GM18861 (cell line): Measurements from ENCODE around the gene TM4SF1.

ENCODE experiments used
- ATAC-seq: cut with Tn5 transposase; IDR thresholded peaks from one replicate; pipeline ENCODE4 v1.9.1; 2021; ENCODE audit not compliant: unreplicated experiment

TM4SF1 gene, protein sequence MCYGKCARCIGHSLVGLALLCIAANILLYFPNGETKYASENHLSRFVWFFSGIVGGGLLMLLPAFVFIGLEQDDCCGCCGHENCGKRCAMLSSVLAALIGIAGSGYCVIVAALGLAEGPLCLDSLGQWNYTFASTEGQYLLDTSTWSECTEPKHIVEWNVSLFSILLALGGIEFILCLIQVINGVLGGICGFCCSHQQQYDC

DNA sequence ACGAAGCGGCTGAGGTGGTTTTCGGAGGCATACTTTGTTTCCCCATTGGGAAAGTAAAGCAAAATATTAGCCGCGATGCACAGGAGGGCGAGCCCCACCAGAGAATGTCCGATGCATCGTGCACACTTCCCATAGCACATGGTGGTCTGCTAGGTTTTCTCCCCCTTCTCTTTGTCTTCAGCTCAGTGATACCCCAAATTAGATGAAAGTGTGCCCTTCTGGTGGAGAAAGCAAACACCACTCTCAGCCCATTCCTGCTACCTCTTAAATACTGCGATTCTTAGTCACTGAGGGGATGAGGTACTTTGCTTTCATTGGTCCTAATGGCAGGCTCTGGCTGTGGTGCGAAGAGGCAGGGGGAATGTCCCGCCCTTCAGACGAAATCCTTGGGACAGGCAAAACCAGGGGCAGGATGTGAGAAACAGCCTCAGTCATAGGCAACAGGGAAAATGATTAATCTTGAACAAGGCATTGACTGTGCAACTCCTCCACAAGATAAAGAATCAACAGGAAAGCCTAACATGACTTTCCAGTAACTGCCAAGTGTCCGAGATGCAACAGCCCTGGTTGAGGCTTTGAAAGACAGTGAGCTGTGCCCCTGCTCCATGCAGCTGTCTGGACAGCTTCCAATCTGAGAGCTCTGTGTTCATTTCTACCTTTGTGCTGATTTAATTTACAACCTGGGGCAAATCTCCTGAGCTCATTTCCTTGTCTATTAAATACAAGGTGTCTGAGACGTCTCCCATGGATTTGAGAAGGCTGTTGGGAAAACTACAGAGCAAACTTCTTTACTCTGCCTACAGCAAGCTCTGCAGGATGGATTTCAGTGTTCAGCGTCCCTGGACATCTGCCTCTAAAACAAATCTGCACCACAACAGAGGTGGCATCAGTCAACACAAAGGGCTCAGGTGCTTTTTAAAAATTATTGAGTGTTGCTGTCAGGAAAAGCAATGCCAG, at the start of gene TM4SF1:
TM4SF1 (minus strand) TSS at position 242 of the 957 bp plus-strand sequence; CDS start at position 140, 102 bp downstream.
- no peak for ATAC-seq

DNA sequence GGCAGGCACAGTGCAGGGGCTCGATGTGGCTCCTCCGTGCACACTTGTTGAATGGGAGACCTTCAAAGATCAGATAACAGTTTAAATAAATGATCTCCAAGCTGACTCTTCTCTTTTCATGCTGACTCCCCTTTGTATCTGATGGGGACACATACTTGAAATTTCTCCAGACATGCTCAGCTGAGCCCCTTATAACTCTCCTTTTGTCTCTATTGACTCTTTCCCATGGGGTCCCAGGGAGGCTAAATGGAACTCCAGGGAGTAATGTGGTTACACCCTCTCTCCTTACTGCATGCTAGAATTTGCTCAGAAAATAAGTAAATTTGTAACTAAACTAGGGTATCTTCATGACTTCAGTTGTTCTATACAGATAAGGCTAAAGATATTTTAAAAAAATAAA, 48.9 kb upstream of the TM4SF1 start:
- no peak for ATAC-seq

DNA sequence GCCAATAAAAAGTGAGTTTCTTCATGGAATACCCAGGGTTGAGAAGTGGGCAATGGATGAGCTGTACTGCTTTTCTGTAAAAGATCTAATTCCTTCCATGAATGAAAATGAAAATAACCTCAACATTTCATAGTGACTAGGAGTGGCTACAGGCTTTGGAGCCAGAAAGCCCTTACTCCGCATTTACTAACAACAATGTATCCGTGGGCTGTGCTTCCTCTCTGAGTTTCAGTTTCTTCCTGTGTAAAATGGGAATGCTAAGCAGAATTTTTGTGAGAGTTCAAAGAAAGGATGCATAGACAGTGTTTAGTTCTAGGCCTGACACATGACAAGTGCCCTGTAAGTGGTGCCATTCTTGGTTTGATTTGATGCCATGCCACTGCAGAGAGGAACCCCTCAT, 47.5 kb upstream of the TM4SF1 start:
- ATAC-seq, result no peak

DNA sequence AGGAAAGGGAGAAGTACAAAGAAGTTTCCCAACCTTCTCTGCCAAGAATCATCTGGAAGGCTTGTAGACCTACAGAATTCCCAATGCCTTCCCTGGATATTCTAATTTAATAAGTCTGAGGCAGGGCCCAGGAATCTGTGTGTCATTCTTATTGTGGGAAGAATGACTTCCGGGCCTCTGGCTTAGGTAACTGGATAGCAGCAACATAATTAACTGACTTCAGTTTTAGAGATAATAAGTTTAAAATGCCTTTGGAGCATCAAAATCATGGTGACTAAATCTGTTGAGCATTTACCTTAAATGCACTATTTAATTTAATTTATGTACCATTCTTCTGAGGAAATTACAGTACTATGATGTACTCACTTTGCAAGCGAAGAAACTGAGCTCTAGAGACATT, 44.3 kb upstream of the TM4SF1 start:
- no peak for ATAC-seq

DNA sequence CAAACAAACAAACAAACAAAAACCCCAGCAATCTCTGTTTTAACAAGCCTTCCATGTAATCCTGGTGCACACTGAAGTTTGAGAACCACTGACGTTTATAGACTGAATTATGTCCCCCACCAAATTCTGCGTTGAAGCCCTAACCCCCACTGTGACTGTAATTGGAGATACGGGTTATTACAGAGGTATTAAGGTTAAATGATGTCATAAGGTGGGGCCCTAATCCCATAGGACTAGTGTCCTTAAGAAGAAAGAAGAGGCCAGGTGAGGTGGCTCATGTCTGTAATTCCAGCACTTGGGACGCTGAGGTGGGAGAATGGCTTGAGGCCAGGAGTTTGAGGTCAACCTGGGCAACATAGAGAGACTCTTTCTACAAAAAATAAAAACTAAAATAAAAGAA, 42.4 kb upstream of the TM4SF1 start:
- ATAC-seq, result no peak

DNA sequence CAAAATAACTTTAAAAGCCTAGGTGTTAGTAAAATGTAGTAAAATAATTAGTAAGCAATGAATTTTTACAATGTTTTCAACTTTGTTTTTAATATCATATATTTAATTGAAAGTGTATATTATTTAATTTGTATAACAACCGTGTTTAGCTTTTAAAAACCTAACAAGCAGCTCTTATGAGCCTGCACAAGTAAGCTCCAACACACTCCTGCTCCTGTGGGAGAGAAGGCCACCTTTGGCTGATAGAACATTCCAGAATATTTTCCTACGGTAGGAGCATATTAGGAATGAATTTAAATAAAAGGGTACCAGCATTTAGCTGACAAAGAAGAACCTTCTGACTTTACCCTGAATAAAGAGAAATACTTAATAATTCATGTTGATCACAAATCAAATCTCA, 40.3 kb upstream of the TM4SF1 start:
- ATAC-seq, result no peak

DNA sequence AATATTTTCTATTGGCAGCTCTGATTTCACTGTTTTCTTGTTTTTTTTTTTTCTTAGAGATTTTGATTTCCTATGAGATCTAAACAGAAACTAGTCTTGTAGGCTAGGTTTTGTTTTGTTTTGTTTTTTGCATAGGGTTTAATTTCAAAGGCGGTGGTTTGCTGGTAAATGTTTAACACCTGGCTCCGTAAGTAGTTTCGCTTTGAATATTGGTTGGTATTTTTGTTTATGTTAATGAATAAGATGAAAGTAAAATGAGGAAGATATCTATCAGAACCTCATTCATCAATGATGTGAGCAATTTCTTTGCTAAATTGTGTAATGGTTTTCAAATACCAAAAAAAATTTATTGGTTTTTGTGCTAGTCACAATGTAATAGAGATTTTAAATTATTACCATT, 39.7 kb upstream of the TM4SF1 start:
- ATAC-seq, result peak; percentile 94

DNA sequence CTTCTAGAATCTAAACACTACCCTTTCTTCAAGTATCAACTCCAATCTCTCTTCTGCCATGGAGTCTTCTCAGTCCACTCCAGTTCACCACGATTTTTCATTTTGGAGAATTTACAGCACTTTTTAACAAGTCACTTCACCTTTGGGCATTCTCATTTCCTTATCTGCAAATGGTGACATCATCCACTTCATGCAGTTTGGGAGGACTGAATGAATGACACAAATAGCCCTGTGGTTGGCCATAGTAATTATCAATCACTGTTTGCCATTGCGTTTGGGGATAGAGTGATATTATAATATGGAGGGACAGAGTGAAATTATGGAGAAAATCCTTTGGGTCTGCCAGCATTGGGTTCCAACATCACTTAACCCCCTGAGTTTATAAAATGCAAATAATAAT, 38.0 kb upstream of the TM4SF1 start:
- ATAC-seq, result no peak

DNA sequence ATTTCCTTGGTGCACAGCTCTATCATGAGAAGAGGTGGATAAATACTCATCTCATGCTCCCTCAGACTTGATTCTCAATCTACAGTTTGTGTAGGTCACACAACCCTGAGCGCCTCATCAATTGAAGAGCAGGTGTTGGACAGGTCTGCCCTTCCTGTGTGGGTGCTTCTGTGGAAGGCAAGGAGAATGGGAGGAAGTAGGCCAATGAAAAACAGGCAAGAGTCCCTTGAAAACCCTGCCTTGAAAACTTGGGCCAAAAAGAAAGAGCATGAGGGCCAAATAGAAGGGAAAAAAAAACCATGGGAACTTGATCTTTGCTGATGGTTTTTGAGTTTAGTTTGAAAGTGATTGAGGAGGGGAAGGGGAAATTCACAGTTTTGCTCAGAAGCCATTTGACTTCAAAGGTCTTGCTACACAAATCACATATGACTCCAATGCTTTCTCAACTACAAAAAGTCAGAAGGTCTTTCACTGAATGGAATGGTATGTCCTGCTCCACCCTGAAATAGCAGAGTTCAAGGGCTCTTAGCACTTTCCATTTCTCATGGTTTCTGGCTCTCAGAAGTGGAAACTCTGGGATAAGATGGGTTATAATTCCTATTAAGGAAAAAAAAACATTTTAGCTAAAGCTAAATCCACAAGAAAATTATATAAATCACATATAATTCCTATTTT, 37.2 kb upstream of the TM4SF1 start:
- no peak for ATAC-seq

DNA sequence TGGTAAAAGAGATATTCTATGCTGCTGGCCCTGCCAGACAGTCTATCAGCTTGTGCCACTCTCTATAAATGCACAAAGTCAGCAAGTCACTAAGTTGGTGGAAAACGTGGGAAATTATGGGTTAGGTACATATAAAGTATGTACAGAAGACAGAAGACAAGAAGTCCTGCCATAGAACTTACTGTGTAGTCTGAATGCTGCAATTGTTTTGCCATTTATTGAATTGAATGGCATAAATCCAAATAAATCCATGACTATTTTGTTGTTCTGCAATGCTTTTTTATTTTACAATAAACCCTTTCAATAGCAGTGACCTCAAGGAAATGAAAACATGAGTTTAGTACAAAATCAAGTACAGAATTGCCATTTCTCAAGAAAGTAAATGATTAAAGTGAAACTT, 34.1 kb upstream of the TM4SF1 start:
- ATAC-seq, result no peak

DNA sequence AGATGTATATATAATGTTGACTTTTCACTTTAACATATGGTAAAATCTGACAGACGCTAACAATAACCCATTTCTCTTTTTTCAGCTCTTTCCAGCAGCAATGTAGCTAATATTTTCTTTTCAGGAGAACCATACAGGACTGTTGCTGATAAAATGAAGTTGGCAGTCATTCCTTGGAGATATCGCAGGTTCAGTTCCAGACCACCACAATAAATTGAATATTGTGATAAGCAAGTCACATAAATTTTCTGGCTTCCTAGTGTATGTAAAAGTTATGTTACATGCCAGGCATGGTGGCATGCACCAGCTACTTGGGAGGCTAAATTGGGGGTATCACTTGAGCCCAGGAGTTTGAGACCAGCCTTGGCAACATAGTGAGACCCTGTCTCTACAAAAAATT, 31.9 kb upstream of the TM4SF1 start:
- no peak for ATAC-seq

DNA sequence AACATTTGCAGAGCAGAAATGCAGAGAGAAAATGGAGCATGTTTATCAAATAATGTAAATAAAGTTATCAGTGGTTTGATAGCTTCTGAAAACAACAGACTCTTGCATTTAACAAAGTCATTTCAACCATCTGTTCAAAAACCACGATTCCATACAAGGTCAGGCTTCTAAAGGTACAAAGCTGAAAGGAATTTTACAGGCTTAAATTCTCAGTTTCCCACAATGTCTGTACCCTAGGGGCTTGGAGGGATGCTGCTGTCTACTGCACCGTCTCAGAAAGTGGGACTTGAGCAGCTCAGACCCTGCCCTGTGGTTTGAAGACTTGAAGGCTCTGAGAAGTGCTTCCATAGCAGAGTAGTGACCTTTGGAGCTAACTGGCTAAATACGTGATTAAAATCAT, 30.4 kb upstream of the TM4SF1 start:
- no peak for ATAC-seq

DNA sequence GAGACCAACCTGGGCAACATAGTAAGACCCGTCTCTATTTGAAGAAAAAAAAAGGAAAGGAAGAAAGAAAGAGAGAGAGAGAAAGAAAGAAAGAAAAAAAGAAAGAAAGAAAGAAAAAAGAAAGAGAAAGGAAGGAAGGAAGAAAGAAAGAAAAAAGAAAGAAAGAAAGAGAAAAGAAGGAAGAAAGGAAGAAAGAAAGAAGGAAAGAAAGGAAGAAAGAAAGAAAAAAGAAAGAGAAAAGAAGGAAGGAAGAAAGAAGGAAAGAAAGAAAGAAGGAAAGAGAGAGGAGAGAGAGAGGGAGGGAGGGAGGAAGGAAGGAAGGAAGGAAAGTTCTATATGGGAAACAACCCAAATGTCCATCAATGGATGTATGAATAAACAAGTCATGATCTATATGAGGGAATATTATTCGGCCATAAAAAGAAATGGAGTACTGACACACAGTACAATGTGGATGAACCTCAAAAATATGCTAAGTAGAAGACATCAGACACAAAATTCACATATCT, 28.8 kb upstream of the TM4SF1 start:
- ATAC-seq, result no peak

DNA sequence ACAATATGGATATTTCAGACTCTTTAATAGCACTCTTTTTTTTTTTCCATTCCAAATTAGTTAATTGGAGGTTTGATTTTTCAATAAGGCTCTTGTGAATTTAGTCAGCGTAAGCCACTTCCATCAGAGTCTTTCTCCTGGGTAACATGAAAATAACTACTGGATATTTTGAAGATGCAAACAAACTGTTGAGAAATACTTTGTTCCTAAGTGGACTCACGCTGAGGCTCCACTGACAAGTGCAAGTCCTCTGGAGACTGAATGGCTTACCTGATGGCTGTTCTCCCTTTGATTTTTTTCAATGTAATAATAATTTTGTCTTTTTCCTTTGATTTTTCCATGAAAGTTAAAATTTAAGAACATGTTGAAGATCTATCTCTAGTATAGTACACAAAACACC, 26.0 kb upstream of the TM4SF1 start:
- no peak for ATAC-seq

DNA sequence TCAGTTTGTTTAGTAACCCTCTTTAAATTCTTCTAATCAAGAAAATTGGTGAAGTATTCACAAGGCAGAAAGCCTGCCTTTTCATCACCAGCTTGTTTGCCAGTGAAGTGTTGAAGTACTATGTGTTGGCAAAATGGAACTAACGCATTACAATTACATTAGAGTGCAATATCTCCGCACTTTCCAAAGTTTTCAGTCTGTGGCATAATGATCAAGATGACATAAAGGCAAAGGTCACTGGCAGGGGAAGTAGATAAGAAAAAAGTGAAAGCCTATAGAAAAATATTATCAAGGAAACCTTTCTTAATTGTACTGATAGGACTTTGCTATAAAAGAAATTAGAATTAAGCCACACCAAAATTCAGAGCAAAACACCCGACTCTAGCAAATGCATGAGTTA, 25.0 kb upstream of the TM4SF1 start:
- no peak for ATAC-seq

DNA sequence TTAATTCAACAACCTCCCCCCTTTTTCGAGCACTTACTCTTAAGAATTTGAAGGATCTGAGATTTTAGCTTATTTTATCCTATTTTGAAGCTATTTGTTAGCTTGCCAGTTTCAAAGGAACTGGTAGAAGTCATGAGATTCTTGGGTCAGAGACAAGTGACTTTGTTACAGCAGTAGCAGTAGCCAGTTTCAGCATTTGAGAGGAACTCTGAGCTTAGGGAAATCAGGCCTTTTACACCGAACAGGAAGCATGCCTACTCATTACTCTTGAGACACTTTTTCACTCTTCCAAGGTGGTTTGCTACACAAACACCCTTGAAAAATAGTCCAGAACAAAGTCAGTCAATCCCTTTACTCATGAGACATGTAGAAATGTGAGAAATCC, 24.5 kb upstream of the TM4SF1 start:
- no peak for ATAC-seq

DNA sequence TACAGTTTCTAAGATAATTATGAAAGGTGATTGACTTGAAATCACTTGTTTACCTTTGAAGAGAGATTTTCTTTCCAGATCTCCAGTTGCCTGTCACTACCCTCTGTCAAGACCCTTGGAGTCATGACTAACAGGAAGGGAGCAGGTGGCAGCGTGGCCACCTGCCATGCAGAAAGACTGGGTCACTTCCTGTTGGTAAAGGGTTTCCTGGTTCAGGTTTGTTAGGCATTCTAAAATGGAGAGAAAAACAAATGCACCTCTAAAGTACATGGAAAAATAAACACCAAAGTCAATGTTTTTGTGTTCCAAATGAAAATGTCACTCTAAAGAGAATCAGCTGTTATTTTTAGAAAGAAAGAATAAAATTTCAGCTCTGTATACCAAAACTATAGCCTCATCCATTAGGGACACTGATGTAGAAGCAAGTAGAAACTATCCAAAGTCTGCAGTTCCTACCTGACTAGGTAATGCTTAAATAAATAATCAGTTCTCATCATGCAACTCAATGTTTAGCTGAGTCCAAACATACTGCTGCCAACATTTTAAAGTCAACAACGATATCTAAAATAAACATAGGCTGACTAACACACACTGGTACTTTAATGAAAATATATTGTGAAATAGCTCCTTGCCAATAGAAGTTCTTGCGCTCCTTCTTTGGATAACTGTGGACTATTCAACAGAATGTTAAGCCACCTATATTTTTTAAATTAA, 23.9 kb upstream of the TM4SF1 start:
- no peak for ATAC-seq

DNA sequence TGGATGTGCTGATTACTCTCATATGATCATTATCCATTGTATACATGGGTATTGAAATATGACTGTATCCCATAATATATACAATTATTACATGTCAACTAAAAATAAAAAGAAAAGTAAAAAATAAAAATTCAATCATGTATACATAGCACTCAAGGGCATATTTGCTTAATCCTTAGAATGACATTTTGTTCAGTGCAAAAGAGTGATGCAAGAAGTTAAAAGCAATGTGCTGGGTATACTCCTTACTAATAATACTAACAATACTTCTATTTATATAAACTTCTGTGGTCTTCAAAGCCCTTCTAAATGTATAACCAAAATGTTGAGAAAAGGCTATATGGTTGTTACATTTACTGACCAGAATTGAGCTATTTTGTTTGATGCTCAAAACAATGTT, 23.2 kb upstream of the TM4SF1 start:
- ATAC-seq, result no peak

DNA sequence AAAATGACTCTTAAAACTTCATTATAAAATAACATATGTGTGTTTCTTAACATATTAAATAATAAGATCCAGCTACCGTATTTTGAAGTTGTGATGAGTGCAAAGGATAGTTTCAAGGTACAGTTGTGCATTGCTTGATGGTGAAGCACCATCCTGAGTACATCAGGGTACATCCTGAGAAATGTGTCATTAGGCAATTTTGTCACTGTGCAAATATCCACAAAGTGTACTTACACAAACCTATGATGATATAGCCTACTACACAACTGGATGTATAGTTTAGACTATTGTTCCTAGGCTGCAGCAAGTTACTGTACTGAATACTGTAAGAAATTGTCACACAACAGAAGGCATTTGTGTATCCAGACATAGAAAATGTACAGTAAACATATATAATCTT, 20.8 kb upstream of the TM4SF1 start:
- ATAC-seq, result no peak

DNA sequence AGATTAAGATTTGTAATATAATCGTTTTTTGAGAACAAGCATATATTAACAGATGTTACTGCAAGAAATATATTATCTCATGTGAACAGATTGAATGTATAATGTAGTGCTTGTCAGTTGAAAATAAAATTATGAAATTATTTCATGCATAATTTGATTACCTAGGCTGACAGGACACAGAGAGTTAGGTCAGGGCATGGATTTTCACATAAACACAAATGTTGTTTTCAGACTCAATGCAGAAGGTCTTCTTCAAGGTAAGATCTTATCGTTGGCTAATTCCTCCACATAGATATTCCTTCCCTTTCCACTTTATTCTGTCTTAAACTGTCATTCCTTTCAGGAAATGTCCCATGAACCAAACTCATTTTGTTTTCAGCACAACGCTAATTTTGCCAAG, 20.1 kb upstream of the TM4SF1 start:
- no peak for ATAC-seq

DNA sequence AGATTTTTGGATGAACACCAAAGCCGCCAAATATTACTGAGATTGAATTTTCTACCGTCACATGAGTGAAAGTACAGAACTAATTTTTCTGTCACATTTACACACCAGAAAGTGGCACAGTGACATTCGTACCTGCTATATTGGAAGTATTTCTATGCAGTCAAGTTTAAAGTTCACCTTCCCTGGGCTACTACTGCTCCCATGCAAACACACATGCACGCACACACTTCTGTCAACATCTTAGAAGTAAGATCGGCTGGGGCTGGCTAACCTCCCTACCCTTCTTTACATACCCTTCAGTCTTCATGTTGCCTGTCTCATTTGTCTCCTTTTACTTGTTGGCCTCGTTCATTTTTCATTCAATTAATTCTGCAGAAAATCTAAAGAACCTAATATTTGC, 19.0 kb upstream of the TM4SF1 start:
- ATAC-seq, result no peak
